ENCODE data around the gene CHIT1. TPM values are rescaled to one million over a fixed set of nuclear protein-coding genes. Genes with fewer than 3 reads are reported as not detected.

Gene CHIT1
- total and polyA plus RNA-seq, 8 donors = 0.09 to 3.0 (median 0.24) TPM; not detected in 1

DNA sequence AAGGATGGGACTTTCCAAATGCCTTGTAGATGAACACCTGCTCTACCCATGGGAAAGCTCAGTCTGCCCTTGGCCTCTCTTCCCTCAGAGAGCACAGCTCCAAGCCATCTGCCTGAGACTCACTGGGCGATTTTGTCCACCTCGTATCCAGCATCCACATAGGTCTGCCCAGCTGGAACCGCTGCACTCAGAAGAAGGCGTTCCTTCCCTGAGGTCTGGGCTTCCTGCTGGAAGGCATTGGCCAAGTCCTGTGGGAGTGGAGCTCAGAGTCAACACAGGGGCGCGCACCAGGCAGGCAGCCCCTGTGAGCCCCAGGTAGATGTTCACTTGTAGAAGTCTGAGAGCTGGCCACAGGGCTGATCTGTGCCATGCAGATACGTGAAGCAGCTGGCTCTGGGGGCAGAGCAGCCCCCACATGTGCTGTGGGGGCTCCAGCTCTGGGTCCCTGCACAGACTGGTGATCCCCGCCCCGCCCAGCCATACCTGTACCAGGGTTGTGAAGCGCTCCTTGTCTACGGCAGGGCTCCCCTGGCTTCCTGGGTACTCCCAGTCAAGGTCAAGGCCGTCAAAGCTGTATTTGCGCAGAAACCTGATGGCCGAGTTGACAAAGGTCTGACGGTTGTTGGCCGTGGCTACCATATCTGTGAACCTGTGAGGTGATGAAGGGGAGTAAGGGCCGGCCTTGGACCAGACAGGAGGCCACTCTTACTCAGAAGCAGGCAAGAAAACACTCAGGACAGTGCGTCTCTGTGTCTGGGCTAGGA lies 6.3 kb downstream of the CHIT1 start:
- Histone ChIP-seq H3K4me3 (no peak overlapping the region), H3K9me3 (no peaks in the 10 kb centered on the region), H3K27me3 (peaks cover 0 to 4% of the 10 kb centered on the region in 2 donors), H3K36me3 (no peaks in the 10 kb centered on the region), H3K27ac (no peak overlapping the region), H3K4me1 (no peaks in the 10 kb centered on the region)
- no peak for ATAC-seq
- TF ChIP-seq, protein P1, sequence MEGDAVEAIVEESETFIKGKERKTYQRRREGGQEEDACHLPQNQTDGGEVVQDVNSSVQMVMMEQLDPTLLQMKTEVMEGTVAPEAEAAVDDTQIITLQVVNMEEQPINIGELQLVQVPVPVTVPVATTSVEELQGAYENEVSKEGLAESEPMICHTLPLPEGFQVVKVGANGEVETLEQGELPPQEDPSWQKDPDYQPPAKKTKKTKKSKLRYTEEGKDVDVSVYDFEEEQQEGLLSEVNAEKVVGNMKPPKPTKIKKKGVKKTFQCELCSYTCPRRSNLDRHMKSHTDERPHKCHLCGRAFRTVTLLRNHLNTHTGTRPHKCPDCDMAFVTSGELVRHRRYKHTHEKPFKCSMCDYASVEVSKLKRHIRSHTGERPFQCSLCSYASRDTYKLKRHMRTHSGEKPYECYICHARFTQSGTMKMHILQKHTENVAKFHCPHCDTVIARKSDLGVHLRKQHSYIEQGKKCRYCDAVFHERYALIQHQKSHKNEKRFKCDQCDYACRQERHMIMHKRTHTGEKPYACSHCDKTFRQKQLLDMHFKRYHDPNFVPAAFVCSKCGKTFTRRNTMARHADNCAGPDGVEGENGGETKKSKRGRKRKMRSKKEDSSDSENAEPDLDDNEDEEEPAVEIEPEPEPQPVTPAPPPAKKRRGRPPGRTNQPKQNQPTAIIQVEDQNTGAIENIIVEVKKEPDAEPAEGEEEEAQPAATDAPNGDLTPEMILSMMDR (IDR thresholded peaks at IDR 0.05) = no peak
- intact Hi-C loops (cut with DNase I) = no loop called here
- no peak for DNase-seq

DNA sequence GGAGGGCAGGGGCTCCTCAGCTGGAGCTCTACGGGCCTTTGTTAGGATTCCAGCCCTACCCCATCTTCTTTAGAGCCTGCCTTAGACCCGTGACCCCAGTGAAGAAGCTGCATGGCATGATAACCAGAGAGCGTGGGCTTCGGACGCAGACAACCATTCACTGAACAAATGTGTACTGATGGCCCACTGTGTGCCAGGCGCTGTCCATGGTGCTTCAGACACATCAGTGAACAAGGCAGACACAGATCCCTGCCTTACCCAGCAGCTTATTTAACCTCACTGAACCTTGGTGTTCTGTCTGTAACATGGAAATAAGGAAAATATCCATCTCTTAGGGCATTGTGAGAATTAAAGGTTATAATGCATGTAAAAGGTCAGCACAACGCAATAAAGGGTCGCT lies 9.5 kb downstream of the CHIT1 start:
- no peak overlapping the region for H3K4me3 ChIP-seq
- DNase-seq = no peak
- no peak overlapping the region for H3K27ac ChIP-seq
- H3K27me3 ChIP-seq = peaks cover 0 to 23% of the 10 kb centered on the region in 2 donors
- no peaks in the 10 kb centered on the region for H3K36me3 ChIP-seq
- TF ChIP-seq, protein P1 (IDR thresholded peaks at IDR 0.05) = no peak
- H3K9me3 ChIP-seq = no peaks in the 10 kb centered on the region
- no peak for ATAC-seq
- intact Hi-C loops (cut with DNase I) = loop anchor here in 1 of 2 donors (5.0 kb wide), 2 partner anchors 103 to 183 kb away; no protein-coding TSS in a partner anchor
- H3K4me1 ChIP-seq = peaks cover 0 to 29% of the 10 kb centered on the region in 2 donors

DNA sequence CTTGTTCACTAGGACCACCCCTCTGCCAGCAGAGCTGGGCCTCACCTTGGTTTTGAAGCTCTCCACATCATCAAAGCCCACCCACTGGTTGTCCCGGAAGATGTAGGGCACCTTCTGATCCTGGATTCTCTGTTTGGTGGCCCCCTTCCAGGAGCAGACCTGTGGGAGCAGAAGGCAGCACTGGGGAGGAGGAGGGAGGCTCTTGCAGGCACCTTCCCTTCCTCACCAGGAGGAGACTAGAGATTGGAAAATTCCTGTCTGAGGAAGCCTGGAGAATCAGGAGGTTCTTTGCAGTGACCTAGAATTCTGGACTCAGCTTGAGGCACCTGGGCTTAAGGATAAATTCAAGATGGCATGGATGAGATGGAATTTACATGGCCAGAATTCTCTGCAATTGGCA lies 10.3 kb downstream of the CHIT1 start:
- intact Hi-C loops (cut with DNase I) = loop anchor here in 1 of 2 donors (5.0 kb wide), 2 partner anchors 102 to 182 kb away; no protein-coding TSS in a partner anchor
- no peak for DNase-seq
- Histone ChIP-seq H3K9me3 (no peaks in the 10 kb centered on the region), H3K27me3 (peaks cover 0 to 23% of the 10 kb centered on the region in 2 donors), H3K4me1 (peaks cover 0 to 29% of the 10 kb centered on the region in 2 donors), H3K4me3 (no peak overlapping the region), H3K36me3 (no peaks in the 10 kb centered on the region), H3K27ac (no peak overlapping the region)
- TF ChIP-seq, protein P1 (IDR thresholded peaks at IDR 0.05) = no peak
- no peak for ATAC-seq

DNA sequence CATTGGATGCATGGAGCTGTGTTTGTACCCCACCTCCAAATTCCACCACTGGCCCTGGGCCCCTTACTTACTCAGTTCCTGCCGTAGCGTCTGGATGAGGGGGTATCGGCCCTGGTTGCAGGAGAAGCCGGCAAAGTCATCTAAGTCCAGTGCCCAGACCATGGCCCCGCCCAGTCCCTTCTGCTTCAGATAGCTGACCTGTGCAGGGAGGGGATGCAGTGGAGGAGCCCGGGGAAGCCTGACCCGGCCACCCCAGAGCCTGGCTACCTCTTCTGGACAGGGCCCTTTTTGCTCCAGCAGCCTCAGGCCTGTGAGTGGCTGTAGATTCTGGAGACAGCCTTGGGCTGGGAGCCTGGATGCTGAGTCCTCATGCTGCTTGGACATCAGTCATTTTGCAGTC lies 11.8 kb downstream of the CHIT1 start:
- Histone ChIP-seq H3K4me1 (peaks cover 0 to 29% of the 10 kb centered on the region in 2 donors), H3K36me3 (no peaks in the 10 kb centered on the region), H3K27me3 (peaks cover 0 to 19% of the 10 kb centered on the region in 2 donors), H3K9me3 (no peaks in the 10 kb centered on the region), H3K27ac (no peak overlapping the region), H3K4me3 (no peak overlapping the region)
- intact Hi-C loops (cut with DNase I) = loop anchor here in 1 of 2 donors (5.0 kb wide), 2 partner anchors 100 to 180 kb away; no protein-coding TSS in a partner anchor
- no peak for ATAC-seq
- TF ChIP-seq, protein P1 (IDR thresholded peaks at IDR 0.05) = no peak
- DNase-seq = peak in 1 of 4 donors; percentile 74

DNA sequence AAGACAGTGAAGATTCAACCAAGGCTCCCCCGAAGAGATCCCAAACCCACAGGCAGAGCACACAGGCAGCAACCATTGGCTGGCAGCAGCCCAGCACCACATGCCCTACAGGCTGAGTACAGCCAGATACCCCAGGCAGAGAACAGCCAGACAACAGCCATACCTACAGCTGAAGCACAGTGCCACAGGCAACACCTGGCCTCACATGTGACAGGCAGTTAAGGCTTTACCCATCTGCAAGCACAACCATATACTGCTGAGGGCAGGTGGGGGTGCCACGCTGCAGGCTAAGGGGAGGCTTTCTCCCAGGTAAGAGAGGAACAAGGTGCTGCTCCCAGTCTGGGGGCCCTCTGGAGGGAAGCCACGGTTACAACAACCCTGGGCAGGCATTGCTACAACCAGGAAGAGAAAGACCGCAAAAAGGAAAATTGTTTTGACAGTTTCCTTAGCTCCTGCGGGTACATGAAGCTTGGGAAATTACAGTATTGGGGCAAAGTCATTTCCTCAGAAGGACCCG lies 12.3 kb downstream of the CHIT1 start:
- intact Hi-C loops (cut with DNase I) = loop anchor here in 1 of 2 donors (5.0 kb wide), 2 partner anchors 100 to 180 kb away; no protein-coding TSS in a partner anchor
- peak; percentile 26 for ATAC-seq

More for the DNA sequence above, 12.3 kb downstream of the CHIT1 start:
- peaks cover 0 to 19% of the 10 kb centered on the region in 2 donors for H3K27me3 ChIP-seq
- peaks cover 0 to 29% of the 10 kb centered on the region in 2 donors for H3K4me1 ChIP-seq
- TF ChIP-seq, protein P1 (IDR thresholded peaks at IDR 0.05) = no peak
- H3K4me3 ChIP-seq = no peak overlapping the region
- H3K27ac ChIP-seq = no peak overlapping the region
- H3K9me3 ChIP-seq = no peaks in the 10 kb centered on the region
- no peak for DNase-seq
- H3K36me3 ChIP-seq = no peaks in the 10 kb centered on the region
